ENCODE results near the gene LST1.
"Not testable (repeated sequence)": the region's sequence is repeated elsewhere in the genome, so short reads cannot be mapped to it uniquely, and the experiment has no call there.

DNA sequence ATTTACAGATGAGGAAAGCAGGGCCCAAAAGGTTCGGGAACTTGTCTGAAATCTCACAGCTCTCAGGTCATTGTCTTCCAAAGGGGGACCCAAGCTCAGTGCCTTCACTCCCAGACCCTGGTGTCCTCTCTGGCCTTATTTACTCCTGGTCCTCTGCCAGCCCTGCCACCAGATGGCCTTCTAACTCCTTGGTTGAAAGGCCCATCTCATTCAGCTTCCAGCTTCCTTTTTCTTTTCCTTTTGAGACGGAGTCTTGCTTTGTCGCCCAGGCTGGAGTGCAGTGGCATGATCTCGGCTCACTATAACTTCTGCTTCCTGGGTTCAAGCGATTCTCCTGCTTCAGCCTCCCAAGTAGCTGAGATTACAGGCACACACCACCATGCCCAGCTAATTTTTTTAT, 34.7 kb upstream of the LST1 start:
- TF ChIP-seq, protein P1, sequence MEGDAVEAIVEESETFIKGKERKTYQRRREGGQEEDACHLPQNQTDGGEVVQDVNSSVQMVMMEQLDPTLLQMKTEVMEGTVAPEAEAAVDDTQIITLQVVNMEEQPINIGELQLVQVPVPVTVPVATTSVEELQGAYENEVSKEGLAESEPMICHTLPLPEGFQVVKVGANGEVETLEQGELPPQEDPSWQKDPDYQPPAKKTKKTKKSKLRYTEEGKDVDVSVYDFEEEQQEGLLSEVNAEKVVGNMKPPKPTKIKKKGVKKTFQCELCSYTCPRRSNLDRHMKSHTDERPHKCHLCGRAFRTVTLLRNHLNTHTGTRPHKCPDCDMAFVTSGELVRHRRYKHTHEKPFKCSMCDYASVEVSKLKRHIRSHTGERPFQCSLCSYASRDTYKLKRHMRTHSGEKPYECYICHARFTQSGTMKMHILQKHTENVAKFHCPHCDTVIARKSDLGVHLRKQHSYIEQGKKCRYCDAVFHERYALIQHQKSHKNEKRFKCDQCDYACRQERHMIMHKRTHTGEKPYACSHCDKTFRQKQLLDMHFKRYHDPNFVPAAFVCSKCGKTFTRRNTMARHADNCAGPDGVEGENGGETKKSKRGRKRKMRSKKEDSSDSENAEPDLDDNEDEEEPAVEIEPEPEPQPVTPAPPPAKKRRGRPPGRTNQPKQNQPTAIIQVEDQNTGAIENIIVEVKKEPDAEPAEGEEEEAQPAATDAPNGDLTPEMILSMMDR (IDR thresholded peaks at IDR 0.05; ENCODE audit: insufficient read depth, low read length, poor library complexity, severe bottlenecking) = peak; percentile 93
- not testable (repeated sequence) for TF ChIP-seq EZH2phosphoT487 (conservative IDR thresholded peaks at IDR 0.05; ENCODE audit: low read length)
